ENCODE measurements around the gene NAV2.

DNA sequence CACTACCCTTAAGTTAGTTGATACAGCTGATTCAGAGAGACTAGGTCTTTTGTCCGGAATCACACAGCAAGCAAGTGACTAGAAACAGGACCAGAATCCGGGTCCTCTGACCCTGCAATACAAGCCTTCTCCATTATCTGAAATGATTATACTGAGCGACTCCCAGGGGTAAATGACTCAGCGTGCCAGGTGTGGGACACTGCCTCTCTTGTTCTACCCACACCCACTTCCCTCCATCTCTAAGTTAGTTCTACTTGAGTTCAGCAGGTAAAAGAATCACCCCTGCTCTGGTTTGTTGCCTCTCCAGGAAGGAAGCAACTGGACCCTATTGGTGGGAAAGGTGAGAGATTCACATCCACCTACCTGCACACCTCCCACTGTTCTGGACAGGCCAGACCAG is 290.7 kb downstream of the NAV2 start:
- TF ChIP-seq, protein P1, sequence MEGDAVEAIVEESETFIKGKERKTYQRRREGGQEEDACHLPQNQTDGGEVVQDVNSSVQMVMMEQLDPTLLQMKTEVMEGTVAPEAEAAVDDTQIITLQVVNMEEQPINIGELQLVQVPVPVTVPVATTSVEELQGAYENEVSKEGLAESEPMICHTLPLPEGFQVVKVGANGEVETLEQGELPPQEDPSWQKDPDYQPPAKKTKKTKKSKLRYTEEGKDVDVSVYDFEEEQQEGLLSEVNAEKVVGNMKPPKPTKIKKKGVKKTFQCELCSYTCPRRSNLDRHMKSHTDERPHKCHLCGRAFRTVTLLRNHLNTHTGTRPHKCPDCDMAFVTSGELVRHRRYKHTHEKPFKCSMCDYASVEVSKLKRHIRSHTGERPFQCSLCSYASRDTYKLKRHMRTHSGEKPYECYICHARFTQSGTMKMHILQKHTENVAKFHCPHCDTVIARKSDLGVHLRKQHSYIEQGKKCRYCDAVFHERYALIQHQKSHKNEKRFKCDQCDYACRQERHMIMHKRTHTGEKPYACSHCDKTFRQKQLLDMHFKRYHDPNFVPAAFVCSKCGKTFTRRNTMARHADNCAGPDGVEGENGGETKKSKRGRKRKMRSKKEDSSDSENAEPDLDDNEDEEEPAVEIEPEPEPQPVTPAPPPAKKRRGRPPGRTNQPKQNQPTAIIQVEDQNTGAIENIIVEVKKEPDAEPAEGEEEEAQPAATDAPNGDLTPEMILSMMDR (IDR thresholded peaks at IDR 0.05; ENCODE audit: low read depth, low read length): no peak
- no peak for TF ChIP-seq POLR2A (IDR thresholded peaks at IDR 0.05; ENCODE audit: extremely low read depth, insufficient read length)

All from NB4 (cell line).